Adrenal gland (tissue), 12 donors: ENCODE measurements around the gene HAUS1. TPM values are rescaled to one million over a fixed set of nuclear protein-coding genes. Genes with fewer than 3 reads are reported as not detected.

Experiments used
- DNase-seq, 7 donors: peaks; one replicate each; pipeline ENCODE4 v3.0.0-alpha.2; 2019 to 2020
- H3K27ac ChIP-seq, 5 donors: fragments of 200-600 bp; sonication (generic) in 4 of 5; 1 replicate in 3 of 5; 2 replicates in 2 of 5; pipeline versions ENCODE4 v1.5.1 to v1.8.0; 2016 to 2020; ENCODE audit warnings: mild to moderate bottlenecking in 1 of 5
- H3K27me3 ChIP-seq: fragments of 200-600 bp; 2 replicates; pipeline ENCODE4 v1.8.0; 2021
- H3K36me3 ChIP-seq, 2 donors: fragments of 200-600 bp; replicated peaks in 1 of 2; 1 replicate in 1 of 2; 2 replicates in 1 of 2; pipeline versions ENCODE4 v1.5.1 to v1.8.0; 2018 to 2022
- H3K4me1 ChIP-seq, 2 donors: fragments of 200-600 bp; replicated peaks in 1 of 2; 1 replicate in 1 of 2; 2 replicates in 1 of 2; pipeline versions ENCODE4 v1.5.1 to v1.8.0; 2018 to 2021
- H3K4me3 ChIP-seq, 4 donors: fragments of 200-600 bp; sonication (generic) in 3 of 4; one replicate each; pipeline ENCODE4 v1.5.1; 2016 to 2018
- H3K9me3 ChIP-seq, 3 donors: fragments of 200-600 bp; sonication (generic) in 1 of 3; replicated peaks in 1 of 3; 1 replicate in 2 of 3; 2 replicates in 1 of 3; pipeline versions ENCODE4 v1.5.1 to v1.8.0; 2016 to 2021
- CTCF ChIP-seq, 6 experiments: fragments of 450-650 bp in 4 of 6; fragments of 200-600 bp in 2 of 6; sonication (generic) in 1 of 6; IDR thresholded peaks; 1 replicate in 5 of 6; 2 replicates in 1 of 6; pipeline versions ENCODE4 v1.5.1 to v1.8.0; 2016 to 2021; ENCODE audit warnings: antibody characterized with exemption in 6 of 6, mild to moderate bottlenecking in 2 of 6, moderate library complexity in 1 of 6
- POLR2A ChIP-seq, 2 donors: fragments of 450-650 bp; IDR thresholded peaks; one replicate each; pipeline ENCODE4 v1.6.1; 2017; ENCODE audit warnings: antibody characterized with exemption in 2 of 2, mild to moderate bottlenecking in 2 of 2, moderate library complexity in 1 of 2
- WGBS, 4 donors: extraction: QIAGEN DNeasy Blood & Tissue Kit in 2 of 4; methylation state at CpG; one replicate each; pipeline versions ENCODE4 v1.1.5 to v1.1.7; 2013 to 2017; 5-methylcytosine and 5-hydroxymethylcytosine counted together
- intact Hi-C, 2 donors: fragments of 100-400 bp; cut with DNase I; formaldehyde crosslinking; loops; one replicate each; pipeline versions ENCODE4 v1.14.1 to v1.15.0; 2022 to 2023
- polyA plus RNA-seq, 3 donors: library from polyadenylated mRNA; stranded (reverse); fragments of 200-250 nt in 2 of 3; fragments of 350-450 nt in 1 of 3; fragmentation: Illumina TruSeq in 1 of 3; extraction: RNeasy Lipid Tissue Mini Kit (QIAGEN cat#74804) in 1 of 3; gene quantifications; one replicate each; pipeline ENCODE4 v1.2.3, GENCODE V29; 2013 to 2014
- total RNA-seq, 9 donors: library from RNA; depleted of rRNA in 4 of 9; stranded (reverse); fragments of >200 nt in 4 of 9; fragments of 120-200 nt in 1 of 9; fragmentation: NEBNext Ultra II Directional in 1 of 9; extraction: Animal tissue kit (Norgen Biotek cat#: 25700) in 1 of 9; gene quantifications; one replicate each; pipeline versions ENCODE4 v1.1.0 to v1.2.4, GENCODE V29; 2013 to 2023
- donor health status: healthy with polysubstance abuse.
- donor health status: Bipolar disorder and iron deficiency.
- donor health status: DM: yes; HTN: yes; CAD: no.
- donor health status: DM: no; HTN: no; CAD: no.
- donor health status: DM: no; HTN: no; CAD: no.
- donor health status: DM: yes; HTN: yes; CAD: no.

Gene HAUS1
- total and polyA plus RNA-seq, 12 donors = 12.2 to 42.9 (median 17.2) TPM

- no peaks in the 10 kb centered on the region for H3K27me3 ChIP-seq
- DNase-seq = peak in 1 of 7 donors; percentile 6
- TF ChIP-seq CTCF (IDR thresholded peaks at IDR 0.05) (no peak), POLR2A (IDR thresholded peaks at IDR 0.05) (no peak)
- no peak overlapping the region for H3K4me3 ChIP-seq
- no peaks in the 10 kb centered on the region for H3K36me3 ChIP-seq
- 61 to 70% (median 66%) methylated on average over 6 to 8 of the region's 8 CpGs for WGBS, 4 donors
- H3K4me1 ChIP-seq = peaks cover 0 to 9% of the 10 kb centered on the region in 2 donors
- intact Hi-C loops = loop anchor here in 1 of 2 donors (10.0 kb wide), 1 partner anchor 502 kb away; the partner anchor contains the start of gene LOXHD1
- no peaks in the 10 kb centered on the region for H3K9me3 ChIP-seq
- no peak overlapping the region for H3K27ac ChIP-seq
These were observed 48.8 kb downstream of the HAUS1 start for GRCh38 chr18:46152808-46153617.

- Histone ChIP-seq H3K27ac (no peak overlapping the region), H3K4me3 (no peak overlapping the region), H3K9me3 (no peaks in the 10 kb centered on the region), H3K4me1 (peaks cover 0 to 9% of the 10 kb centered on the region in 2 donors), H3K27me3 (no peaks in the 10 kb centered on the region), H3K36me3 (no peaks in the 10 kb centered on the region)
- intact Hi-C loops = loop anchor here in 1 of 2 donors (10.0 kb wide), 1 partner anchor 499 kb away; the partner anchor contains the start of gene LOXHD1
- no peak for TF ChIP-seq CTCF (IDR thresholded peaks at IDR 0.05)
- no peak for TF ChIP-seq POLR2A (IDR thresholded peaks at IDR 0.05)
- no peak for DNase-seq
- WGBS, 4 donors = 82 to 100% (median 88%) methylated on average over 2 of the region's 2 CpGs
These were observed 51.5 kb downstream of the HAUS1 start for GRCh38 chr18:46155641-46156051.

GRCh38 chr18:46156124-46156745, 52.0 kb downstream of the HAUS1 start:
- H3K27ac ChIP-seq = no peak overlapping the region
- TF ChIP-seq CTCF (IDR thresholded peaks at IDR 0.05) = no peak
- TF ChIP-seq POLR2A (IDR thresholded peaks at IDR 0.05) = no peak
- H3K27me3 ChIP-seq = no peaks in the 10 kb centered on the region
- H3K4me3 ChIP-seq = no peak overlapping the region
- no peaks in the 10 kb centered on the region for H3K36me3 ChIP-seq
- H3K4me1 ChIP-seq = peaks cover 0 to 9% of the 10 kb centered on the region in 2 donors
- intact Hi-C loops = loop anchor here in 1 of 2 donors (10.0 kb wide), 1 partner anchor 499 kb away; the partner anchor contains the start of gene LOXHD1
- DNase-seq = no peak
- H3K9me3 ChIP-seq = no peaks in the 10 kb centered on the region
- WGBS, 4 donors = 77 to 88% (median 82%) methylated on average over 3 of the region's 3 CpGs

DNA sequence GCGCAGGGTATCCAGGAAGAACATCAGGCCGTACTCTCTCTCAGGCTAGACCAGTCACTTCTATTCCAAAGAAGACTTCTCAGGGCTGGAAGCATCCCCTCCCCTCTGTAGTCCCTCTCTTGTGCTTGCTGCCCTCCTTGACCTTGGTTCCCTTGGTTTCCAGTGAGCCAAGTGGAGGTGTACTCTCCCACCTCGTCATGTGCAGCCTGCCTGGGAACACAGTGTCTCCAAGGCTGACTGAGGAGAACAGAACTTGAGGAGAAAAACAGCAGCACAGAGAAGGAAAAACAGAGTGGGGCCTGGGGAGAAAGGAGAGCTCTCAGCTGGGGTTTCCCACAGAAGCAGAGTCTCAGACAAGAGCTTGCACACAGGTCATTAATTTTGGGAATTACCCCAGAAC, 52.7 kb downstream of the HAUS1 start:
- no peaks in the 10 kb centered on the region for H3K27me3 ChIP-seq
- no peak overlapping the region for H3K4me3 ChIP-seq
- no peak overlapping the region for H3K27ac ChIP-seq
- intact Hi-C loops = loop anchor here in 1 of 2 donors (10.0 kb wide), 1 partner anchor 498 kb away; the partner anchor contains the start of gene LOXHD1
- 87 to 97% (median 94%) methylated on average over 3 of the region's 3 CpGs for WGBS, 4 donors
- TF ChIP-seq POLR2A (IDR thresholded peaks at IDR 0.05) = no peak
- no peak for TF ChIP-seq CTCF (IDR thresholded peaks at IDR 0.05)
- no peak for DNase-seq
- no peaks in the 10 kb centered on the region for H3K36me3 ChIP-seq
- H3K4me1 ChIP-seq = peaks cover 0 to 9% of the 10 kb centered on the region in 2 donors
- H3K9me3 ChIP-seq = no peaks in the 10 kb centered on the region
